Activated CD4-positive, alpha-beta T cell treated with anti-CD3 and anti-CD28 coated beads, Interleukin-2, amount 10 ng/mL, durations not matched to agents 24 days and 14 days (primary cell): ENCODE measurements around the gene RSPH6A. TPM values are rescaled to one million over a fixed set of nuclear protein-coding genes. Genes with fewer than 3 reads are reported as not detected.
"Not testable (repeated sequence)": the region's sequence is repeated elsewhere in the genome, so short reads cannot be mapped to it uniquely, and the experiment has no call there.

Source experiments
- DNase-seq: peaks from one replicate; pipeline ENCODE4 v3.0.0; 2022
- H3K27ac Mint-ChIP-seq: one replicate; pipeline ENCODE4 v1.8.0; 2022; ENCODE audit warnings: mild to moderate bottlenecking, mixed read lengths
- H3K27me3 Mint-ChIP-seq: one replicate; pipeline ENCODE4 v1.8.0; 2022; ENCODE audit warnings: mixed read lengths
- H3K36me3 Mint-ChIP-seq: one replicate; pipeline ENCODE4 v1.8.0; 2022; ENCODE audit warnings: low read depth, mild to moderate bottlenecking, mixed read lengths
- H3K4me1 Mint-ChIP-seq: one replicate; pipeline ENCODE4 v1.8.0; 2021; ENCODE audit warnings: mixed read lengths
- H3K4me3 Mint-ChIP-seq: one replicate; pipeline ENCODE4 v1.8.0; 2022; ENCODE audit warnings: mild to moderate bottlenecking, moderate library complexity, mixed read lengths
- H3K9me3 Mint-ChIP-seq: one replicate; pipeline ENCODE4 v1.8.0; 2021; ENCODE audit warnings: mixed read lengths
- intact Hi-C: fragments of 100-400 bp; cut with micrococcal nuclease; formaldehyde crosslinking; loops from one replicate; pipeline ENCODE4 v1.15.1; 2023
- total RNA-seq: library from RNA; stranded (reverse); gene quantifications from 2 replicates; pipeline ENCODE4 v1.2.3, GENCODE V29; 2022

RSPH6A gene
- total RNA-seq, 1 donor from 2014 or later = 0.35 TPM

- no peak for DNase-seq
- peaks cover 46% of the 10 kb centered on the region for H3K27me3 Mint-ChIP-seq
- H3K27ac Mint-ChIP-seq = no peak overlapping the region
- no peaks in the 10 kb centered on the region for H3K9me3 Mint-ChIP-seq
- H3K36me3 Mint-ChIP-seq = no peaks in the 10 kb centered on the region
- intact Hi-C loops = no loop called here
- peaks cover 8% of the 10 kb centered on the region for H3K4me1 Mint-ChIP-seq
- no peak overlapping the region for H3K4me3 Mint-ChIP-seq
Measured at GRCh38 chr19:45801603-45802175, 13.4 kb downstream of the RSPH6A start.

- Mint-ChIP-seq H3K36me3 (no peaks in the 10 kb centered on the region), H3K4me3 (no peak overlapping the region), H3K27ac (no peak overlapping the region), H3K4me1 (peaks cover 6% of the 10 kb centered on the region), H3K9me3 (no peaks in the 10 kb centered on the region), H3K27me3 (peaks cover 54% of the 10 kb centered on the region)
- DNase-seq = no peak
- intact Hi-C loops = no loop called here
Measured at GRCh38 chr19:45800070-45800553, 15.0 kb downstream of the RSPH6A start.

- H3K4me3 Mint-ChIP-seq, H3K36me3 Mint-ChIP-seq, DNase-seq, H3K27ac Mint-ChIP-seq, H3K9me3 Mint-ChIP-seq: not testable (repeated sequence)
- Mint-ChIP-seq H3K27me3 (peaks cover 59% of the 10 kb centered on the region), H3K4me1 (peaks cover 11% of the 10 kb centered on the region)
- intact Hi-C loops = loop anchor here (1.0 kb wide), 1 partner anchor 29 kb away; no protein-coding TSS in a partner anchor
Measured at GRCh38 chr19:45799541-45799940, 15.6 kb downstream of the RSPH6A start.

DNA sequence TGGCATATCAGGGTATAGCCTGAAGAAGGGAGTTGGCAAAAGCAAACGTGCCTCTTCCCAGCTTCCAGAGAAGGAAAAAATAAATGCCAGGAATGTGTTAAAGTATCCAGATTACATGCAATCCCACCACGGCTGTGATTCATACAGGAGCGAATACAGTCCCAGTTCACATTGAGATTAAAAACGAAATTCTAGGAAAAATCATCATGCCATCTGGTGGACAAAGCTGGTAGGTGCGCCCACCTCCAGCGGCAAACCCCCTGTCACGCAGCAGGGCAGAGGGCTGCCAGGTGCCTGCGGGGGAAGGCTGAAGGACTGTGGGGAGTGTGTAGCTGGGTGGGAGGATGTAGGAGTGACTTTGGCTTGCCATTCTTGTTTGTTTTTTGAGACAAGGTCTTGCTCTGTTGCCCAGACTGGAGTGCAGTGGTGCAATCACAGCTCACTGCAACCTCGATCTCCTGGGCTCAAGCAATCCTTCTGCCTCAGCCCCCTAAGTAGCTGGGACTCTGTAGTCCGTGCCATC, 16.1 kb downstream of the RSPH6A start:
- Mint-ChIP-seq H3K4me1 (peaks cover 11% of the 10 kb centered on the region), H3K9me3 (no peaks in the 10 kb centered on the region), H3K4me3 (no peak overlapping the region), H3K27ac (no peak overlapping the region), H3K27me3 (peaks cover 62% of the 10 kb centered on the region), H3K36me3 (peaks cover 1% of the 10 kb centered on the region)
- intact Hi-C loops = loop anchor here (1.0 kb wide), 1 partner anchor 29 kb away; no protein-coding TSS in a partner anchor
- peak; percentile 89 for DNase-seq

GRCh38 chr19:45794627-45795026, 20.5 kb downstream of the RSPH6A start:
- Mint-ChIP-seq H3K27ac (peak overlapping the region; percentile 73), H3K4me1 (peaks cover 38% of the 10 kb centered on the region), H3K27me3 (peaks cover 58% of the 10 kb centered on the region), H3K4me3 (peak overlapping the region; percentile 16), H3K36me3 (peaks cover 20% of the 10 kb centered on the region), H3K9me3 (no peaks in the 10 kb centered on the region)
- intact Hi-C loops = no loop called here
- no peak for DNase-seq

DNA sequence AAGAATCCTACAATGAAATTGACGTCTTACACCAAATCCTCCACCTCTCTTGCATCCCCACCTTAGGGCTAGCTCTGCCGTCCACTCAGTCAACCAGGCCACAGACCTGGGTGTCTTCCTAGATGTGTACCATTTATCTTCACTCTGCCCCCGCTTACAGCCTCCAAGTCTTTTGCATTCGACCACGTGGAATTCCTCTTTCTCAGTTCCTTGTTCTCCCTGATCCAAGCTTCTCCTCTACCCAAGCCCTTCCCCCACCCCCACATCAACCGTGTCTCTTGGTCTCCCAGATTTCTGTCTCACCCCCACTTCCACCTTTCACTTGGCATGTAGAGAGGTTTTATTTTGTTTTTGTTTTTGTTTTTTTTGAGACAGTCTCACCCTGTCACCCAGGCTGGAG, 21.2 kb downstream of the RSPH6A start:
- Mint-ChIP-seq H3K4me3 (peak overlapping the region; percentile 21), H3K27ac (peak overlapping the region; percentile 71)

DNA sequence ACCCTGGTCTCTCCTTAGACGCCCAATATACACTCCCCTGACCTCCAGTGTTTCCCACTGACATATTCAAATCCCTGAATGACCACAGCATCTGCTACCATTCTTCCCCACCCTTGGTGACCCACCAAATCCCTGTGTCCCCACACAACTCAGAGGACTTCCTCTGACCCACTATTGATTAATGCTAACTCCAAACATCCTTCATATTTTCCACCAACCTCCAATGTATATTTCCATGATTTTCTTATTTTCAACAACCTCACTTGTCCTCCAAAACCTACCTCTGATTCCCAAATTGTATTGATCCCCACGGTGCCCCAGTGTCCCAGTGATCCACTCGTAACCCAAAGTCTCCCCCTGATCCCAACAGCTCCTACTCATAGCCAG, 21.9 kb downstream of the RSPH6A start:
- H3K27me3 Mint-ChIP-seq = peaks cover 62% of the 10 kb centered on the region
- DNase-seq = no peak
- H3K27ac Mint-ChIP-seq = peak overlapping the region; percentile 89
- intact Hi-C loops = loop anchor here (2.0 kb wide), 1 partner anchor 202 kb away; the partner anchor contains the start of gene CCDC61
- H3K4me1 Mint-ChIP-seq = peaks cover 32% of the 10 kb centered on the region
- peaks cover 35% of the 10 kb centered on the region for H3K36me3 Mint-ChIP-seq
- peak overlapping the region; percentile 52 for H3K4me3 Mint-ChIP-seq
- H3K9me3 Mint-ChIP-seq = no peaks in the 10 kb centered on the region

More for the DNA sequence above, 21.2 kb downstream of the RSPH6A start:
- Mint-ChIP-seq H3K27me3 (peaks cover 60% of the 10 kb centered on the region), H3K4me1 (peaks cover 34% of the 10 kb centered on the region), H3K36me3 (peaks cover 28% of the 10 kb centered on the region), H3K9me3 (no peaks in the 10 kb centered on the region)
- intact Hi-C loops = loop anchor here (2.0 kb wide), 1 partner anchor 201 kb away; the partner anchor contains the start of gene CCDC61
- DNase-seq = no peak

DNA sequence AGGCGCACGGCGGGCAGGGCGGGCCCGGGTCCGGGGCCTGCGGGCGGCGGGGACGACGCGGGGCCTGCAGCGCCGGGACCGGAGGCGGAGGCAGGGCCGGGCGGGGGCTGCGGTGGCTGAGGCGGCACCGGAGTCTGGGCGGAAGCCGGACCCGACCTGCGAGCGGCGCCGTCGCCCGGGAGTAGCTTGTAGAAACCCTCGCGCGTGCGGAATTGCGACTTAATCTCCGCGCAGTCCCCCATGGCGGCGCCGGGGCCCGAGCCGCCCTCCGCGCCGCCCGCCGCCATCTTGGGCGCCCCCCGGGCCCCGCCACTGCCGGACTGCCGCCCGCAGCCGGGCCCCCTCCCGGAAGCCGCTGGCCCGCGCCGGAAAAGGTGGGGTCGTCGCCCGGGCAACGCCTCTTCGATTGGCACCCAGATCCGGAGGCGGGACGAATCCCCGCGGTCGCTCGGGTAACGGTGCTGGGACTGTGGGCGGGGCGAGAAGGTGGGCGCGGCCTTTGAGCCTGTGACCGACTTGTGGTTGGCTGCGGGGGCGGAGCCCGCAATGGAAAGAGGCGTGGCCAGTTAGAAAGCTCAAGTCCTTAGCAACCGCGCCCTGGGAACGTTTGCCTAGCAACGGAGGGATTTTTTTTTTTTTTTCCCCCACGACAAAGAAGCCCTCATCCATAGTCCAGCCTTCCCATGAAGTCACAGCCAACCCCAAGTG, 22.5 kb downstream of the RSPH6A start, which contains the start of gene DMWD:
Gene DMWD, minus strand, starts transcription at position 376 of the 708 bp plus-strand sequence. Its CDS starts 89 bp downstream, at position 287.
- DNase-seq = peak; percentile 100
- peaks cover 40% of the 10 kb centered on the region for H3K36me3 Mint-ChIP-seq
- peak within 1 kb of the TSS; percentile 89 for H3K27ac Mint-ChIP-seq
- peak within 1 kb of the TSS; percentile 90 for H3K4me3 Mint-ChIP-seq
- H3K9me3 Mint-ChIP-seq = no peaks in the 10 kb centered on the region
- H3K27me3 Mint-ChIP-seq = peaks cover 61% of the 10 kb centered on the region
- H3K4me1 Mint-ChIP-seq = peaks cover 32% of the 10 kb centered on the region
- intact Hi-C loops = loop anchor here (1.0 to 2.0 kb wide), 3 partner anchors 13 to 202 kb away; partner anchors contain the start of gene CCDC61

GRCh38 chr19:45791744-45792469, 23.2 kb downstream of the RSPH6A start:
- intact Hi-C loops = loop anchor here (1.0 to 2.0 kb wide), 3 partner anchors 13 to 203 kb away; partner anchors contain the start of gene CCDC61
- Mint-ChIP-seq H3K36me3 (peaks cover 47% of the 10 kb centered on the region), H3K4me3 (peak overlapping the region; percentile 90), H3K27ac (peak overlapping the region; percentile 78), H3K4me1 (peaks cover 32% of the 10 kb centered on the region), H3K27me3 (peaks cover 61% of the 10 kb centered on the region), H3K9me3 (no peaks in the 10 kb centered on the region)
- DNase-seq = no peak

DNA sequence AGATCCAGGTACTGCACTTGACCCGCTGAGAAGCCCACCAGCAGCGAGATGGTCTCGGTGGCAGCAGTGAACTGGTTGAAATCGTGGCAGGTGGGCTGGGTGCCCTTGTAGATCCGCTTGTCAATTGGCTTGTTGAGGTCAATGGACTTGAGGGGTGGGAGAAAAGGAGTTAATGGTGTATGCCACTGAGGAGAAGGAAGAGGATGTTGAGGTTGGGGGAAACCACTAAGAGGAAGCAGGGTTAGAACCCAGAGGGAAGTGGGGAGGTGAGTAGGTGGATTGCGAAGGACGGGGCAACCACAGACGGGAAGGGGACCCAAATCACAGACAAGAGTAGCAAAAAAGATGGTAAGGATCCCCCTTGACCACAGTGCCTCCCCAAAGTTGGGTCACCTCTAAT, 24.2 kb downstream of the RSPH6A start:
- H3K27ac Mint-ChIP-seq = peak overlapping the region; percentile 80
- H3K36me3 Mint-ChIP-seq = peaks cover 53% of the 10 kb centered on the region
- no peaks in the 10 kb centered on the region for H3K9me3 Mint-ChIP-seq
- intact Hi-C loops = no loop called here
- H3K27me3 Mint-ChIP-seq = peaks cover 51% of the 10 kb centered on the region
- DNase-seq = peak; percentile 88
- peaks cover 32% of the 10 kb centered on the region for H3K4me1 Mint-ChIP-seq
- H3K4me3 Mint-ChIP-seq = peak overlapping the region; percentile 90

- intact Hi-C loops = no loop called here
- H3K9me3 Mint-ChIP-seq = no peaks in the 10 kb centered on the region
- H3K36me3 Mint-ChIP-seq = peaks cover 54% of the 10 kb centered on the region
- no peak overlapping the region for H3K4me3 Mint-ChIP-seq
- H3K27me3 Mint-ChIP-seq = peaks cover 39% of the 10 kb centered on the region
- DNase-seq = no peak
- peaks cover 27% of the 10 kb centered on the region for H3K4me1 Mint-ChIP-seq
- H3K27ac Mint-ChIP-seq = no peak overlapping the region
Measured at GRCh38 chr19:45789035-45789786, 25.9 kb downstream of the RSPH6A start.

DNA sequence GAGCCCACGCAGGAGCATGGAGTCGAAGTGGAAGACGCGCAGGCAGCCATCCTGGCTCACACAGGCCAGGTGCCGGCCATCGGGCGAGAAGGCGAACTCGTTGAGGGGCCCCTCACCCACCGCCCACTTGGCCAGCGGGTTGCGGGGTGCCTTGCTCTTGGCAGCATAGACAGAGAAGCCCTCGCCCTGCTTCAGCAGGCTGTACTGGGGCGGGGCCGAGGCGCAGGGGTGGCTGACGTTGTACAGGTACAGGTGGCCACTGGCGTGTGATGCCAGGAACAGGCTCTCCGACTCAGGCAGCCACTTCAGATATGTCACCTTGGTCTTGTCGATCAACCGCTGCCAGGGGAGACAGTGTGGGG, 28.6 kb downstream of the RSPH6A start:
- H3K4me3 Mint-ChIP-seq = no peak overlapping the region
- H3K36me3 Mint-ChIP-seq = peaks cover 52% of the 10 kb centered on the region
- H3K27ac Mint-ChIP-seq = no peak overlapping the region
- H3K9me3 Mint-ChIP-seq = no peaks in the 10 kb centered on the region
- intact Hi-C loops = no loop called here
- DNase-seq = no peak
- H3K4me1 Mint-ChIP-seq = peaks cover 9% of the 10 kb centered on the region
- peaks cover 31% of the 10 kb centered on the region for H3K27me3 Mint-ChIP-seq
